D721Med (cell line): Measurements from ENCODE around the gene LCP2.

Source experiments
- DNase-seq: peaks from one replicate; pipeline ENCODE4 v3.0.0; 2011; ENCODE audit warnings: low spot score; ENCODE audit not compliant: insufficient read length
- FAIRE-seq: peaks from 2 replicates; lab custom pipeline; 2011; peaks lifted over from hg19 to GRCh38; lab: Jason Lieb, UNC
- TF ChIP-seq, protein P1 (sequence below): IDR thresholded peaks from 2 replicates; pipeline ENCODE4 v1.5.1; 2012; ENCODE audit warnings: mild to moderate bottlenecking, control low read depth; ENCODE audit not compliant: insufficient read depth; ENCODE audit errors: missing control alignments

The LCP2 gene

DNA sequence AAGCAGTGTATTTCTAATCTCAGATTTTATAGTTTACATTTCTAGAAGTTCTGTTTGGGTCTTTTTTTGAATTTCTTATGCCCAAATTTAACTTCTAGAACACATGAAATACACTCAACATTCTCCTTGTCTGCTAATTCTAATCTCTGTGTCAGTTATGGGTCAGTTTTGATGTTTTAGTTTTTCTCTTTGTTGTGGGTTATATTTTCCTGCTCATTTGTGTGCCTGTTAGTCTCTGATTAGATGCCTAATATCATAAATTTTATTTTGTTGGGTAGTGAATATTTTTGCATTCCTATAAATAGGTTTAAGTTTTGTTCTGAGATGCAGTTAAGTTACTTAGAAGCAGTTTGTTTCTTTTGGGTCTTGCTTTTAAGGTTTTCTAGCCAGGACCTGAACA is 12.4 kb downstream of the LCP2 start:
- TF ChIP-seq, protein P1, sequence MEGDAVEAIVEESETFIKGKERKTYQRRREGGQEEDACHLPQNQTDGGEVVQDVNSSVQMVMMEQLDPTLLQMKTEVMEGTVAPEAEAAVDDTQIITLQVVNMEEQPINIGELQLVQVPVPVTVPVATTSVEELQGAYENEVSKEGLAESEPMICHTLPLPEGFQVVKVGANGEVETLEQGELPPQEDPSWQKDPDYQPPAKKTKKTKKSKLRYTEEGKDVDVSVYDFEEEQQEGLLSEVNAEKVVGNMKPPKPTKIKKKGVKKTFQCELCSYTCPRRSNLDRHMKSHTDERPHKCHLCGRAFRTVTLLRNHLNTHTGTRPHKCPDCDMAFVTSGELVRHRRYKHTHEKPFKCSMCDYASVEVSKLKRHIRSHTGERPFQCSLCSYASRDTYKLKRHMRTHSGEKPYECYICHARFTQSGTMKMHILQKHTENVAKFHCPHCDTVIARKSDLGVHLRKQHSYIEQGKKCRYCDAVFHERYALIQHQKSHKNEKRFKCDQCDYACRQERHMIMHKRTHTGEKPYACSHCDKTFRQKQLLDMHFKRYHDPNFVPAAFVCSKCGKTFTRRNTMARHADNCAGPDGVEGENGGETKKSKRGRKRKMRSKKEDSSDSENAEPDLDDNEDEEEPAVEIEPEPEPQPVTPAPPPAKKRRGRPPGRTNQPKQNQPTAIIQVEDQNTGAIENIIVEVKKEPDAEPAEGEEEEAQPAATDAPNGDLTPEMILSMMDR: no peak
- FAIRE-seq (no peak), DNase-seq (no peak)

DNA sequence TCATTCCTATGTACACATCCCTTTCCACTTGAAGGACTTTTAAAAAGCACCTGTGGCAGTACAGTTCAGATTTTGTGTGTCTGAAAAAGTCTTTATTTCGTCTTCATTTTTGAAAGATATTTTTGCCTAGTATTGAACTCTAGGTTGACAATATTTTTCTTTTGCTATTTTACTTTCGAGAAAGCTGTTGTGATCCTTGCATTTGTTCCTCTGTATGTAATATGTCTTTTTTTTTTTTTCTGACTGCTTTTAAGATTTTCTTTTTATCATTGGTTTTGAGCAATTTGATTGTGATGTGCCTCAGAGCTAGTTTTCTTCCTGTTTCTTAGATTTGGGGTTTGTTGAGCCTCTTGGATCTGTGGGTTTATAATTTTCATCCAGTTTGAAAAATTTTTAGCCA is 13.3 kb downstream of the LCP2 start:
- FAIRE-seq: no peak
- DNase-seq: no peak
- TF ChIP-seq, protein P1: no peak

DNA sequence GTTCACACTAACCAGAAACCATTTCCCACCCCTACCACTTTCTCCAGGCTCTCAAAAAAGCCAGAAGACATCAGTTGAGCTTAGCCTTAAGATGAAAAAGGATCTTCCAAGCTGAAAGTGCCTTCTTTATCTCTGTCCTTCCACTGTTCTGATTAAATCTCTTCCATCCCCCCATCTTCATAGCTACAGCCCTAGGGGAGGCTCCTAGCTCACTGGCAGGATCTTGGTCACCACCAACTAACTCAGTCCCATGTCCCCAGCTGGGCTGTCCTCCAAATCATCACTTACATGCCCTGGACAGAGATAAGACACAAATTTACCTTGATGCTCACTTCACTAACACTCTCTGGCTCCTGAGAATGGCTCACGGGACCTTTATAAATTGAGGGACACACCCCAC is 14.3 kb downstream of the LCP2 start:
- DNase-seq (no peak), FAIRE-seq (no peak)
- TF ChIP-seq, protein P1: no peak

DNA sequence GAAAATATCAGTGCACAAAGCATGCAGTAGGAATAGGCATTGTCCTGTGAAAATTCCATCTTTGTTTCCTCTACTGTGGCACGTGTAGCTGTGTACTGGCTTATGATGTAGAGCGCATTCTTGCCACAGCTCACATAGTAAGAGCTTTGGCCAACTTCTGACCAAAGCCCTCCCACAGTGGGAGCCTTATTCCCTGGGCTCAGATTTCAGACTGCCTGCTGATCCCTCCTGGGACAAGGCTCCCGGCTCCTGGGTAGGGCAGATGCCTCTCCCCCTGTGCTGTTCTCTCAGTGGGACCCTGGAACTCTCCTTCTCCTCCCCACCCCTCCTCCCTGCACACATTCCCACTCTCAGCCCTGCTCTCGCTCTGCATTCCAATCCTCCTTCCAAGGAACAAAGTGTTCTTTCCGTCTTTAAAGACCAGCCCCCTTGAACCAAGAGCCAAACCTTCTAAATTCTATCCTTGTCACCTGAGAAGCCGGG is 17.5 kb downstream of the LCP2 start:
- no peak for FAIRE-seq
- TF ChIP-seq, protein P1: no peak
- DNase-seq: no peak

DNA sequence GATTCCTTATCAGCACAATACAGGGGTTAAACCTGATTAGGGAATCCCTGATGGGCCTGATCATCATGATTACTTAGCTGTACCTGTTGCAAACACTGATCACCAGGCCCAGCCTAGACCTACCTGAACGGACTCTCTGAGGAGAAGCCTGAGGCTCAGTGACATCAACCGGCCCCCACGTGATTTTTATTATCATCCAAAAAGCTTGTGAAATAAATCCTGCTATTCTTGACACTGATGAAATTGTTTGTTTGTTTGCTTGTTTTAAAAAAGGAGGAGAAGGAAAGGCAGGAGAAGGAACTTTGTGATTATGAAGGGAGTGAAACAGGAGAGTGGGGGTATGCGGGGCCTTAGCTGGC is 18.1 kb downstream of the LCP2 start:
- DNase-seq: no peak
- TF ChIP-seq, protein P1: no peak
- FAIRE-seq: no peak

DNA sequence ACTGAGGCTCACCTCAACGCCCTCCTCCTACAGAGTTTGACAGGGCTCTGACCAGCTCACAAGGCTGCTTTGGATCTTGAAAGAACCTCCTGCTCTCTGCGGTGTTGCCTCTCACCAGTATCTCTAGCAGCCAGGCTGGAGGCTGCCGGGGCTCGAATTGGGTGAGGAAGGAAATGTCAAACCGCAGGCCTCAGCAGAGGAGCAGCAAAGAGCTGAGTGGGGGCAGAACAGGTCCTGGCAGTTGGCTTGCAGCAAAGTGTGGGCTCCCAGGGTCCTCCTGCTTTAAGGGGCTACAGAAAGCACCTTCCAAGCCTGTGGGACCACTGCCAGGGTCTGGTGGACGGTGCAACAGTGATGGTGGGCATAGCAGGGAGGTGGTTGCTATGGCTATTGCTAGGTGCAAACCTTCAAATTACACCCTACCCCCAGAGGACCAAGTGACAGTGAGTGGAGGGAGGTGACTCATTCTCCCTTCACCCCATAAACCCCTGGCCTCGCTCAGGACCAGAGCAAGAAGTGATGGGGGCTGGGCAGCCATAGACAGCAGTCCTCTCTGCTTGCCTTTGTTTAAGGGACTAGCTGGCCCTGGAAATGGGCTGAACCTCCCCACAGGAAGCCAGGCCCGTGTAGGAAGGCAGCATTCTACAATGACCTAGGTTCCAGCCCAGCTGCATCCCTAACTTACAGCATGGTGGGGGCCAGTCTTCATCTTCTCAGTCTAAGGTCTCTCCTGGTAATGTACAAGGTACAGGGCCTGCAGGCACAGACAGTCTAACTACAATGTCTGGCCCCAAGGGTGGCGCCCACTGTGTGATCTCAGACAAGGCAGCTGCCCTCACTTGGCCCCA is 18.7 kb downstream of the LCP2 start:
- TF ChIP-seq, protein P1: no peak
- no peak for FAIRE-seq
- DNase-seq: no peak

DNA sequence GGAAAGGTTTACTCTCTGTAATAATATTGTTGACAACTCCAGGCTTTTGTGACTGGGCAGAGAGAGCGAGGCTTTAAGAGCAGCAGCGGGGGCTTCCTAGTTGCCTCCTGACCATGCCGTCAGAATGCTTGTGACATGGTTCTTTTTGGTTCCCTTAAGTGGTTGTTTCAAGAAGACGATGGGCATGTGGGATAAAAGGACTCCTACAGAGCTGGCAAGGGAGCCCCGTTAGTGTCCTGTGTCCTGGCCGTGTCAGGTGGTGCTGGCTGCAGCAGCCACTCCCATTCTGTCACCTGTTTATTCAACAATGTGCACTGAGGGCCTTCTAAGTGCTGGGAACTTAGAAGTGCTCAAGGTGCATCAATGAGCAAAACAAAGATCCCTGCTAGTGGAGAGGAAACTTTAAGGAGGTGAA is 19.7 kb downstream of the LCP2 start:
- DNase-seq (no peak), FAIRE-seq (no peak)
- TF ChIP-seq, protein P1: no peak
